Measurements from ENCODE around the gene TRMT1. TPM values are rescaled to one million over a fixed set of nuclear protein-coding genes. Genes with fewer than 3 reads are reported as not detected.

The TRMT1 gene
- total and polyA plus RNA-seq, 2 of the 8 experiments (the other 6 are each of a cell fraction or from before 2014, with no cell fraction given), result 77.4 to 99.3 TPM

GRCh38 chr19:13155472-13156359 is 39.2 kb upstream of the TRMT1 start (continued):
- TF ChIP-seq SAP30 (IDR thresholded peaks at IDR 0.05; ENCODE audit: insufficient read depth, insufficient replicate concordance, low read length) (no peak), SIX5 (IDR thresholded peaks at IDR 0.05; ENCODE audit: low read depth, low read length) (no peak), RNF2 (IDR thresholded peaks at IDR 0.05; ENCODE audit: borderline replicate concordance, low read depth, low read length, missing control alignments, poor library complexity, severe bottlenecking) (no peak), EGR1 (IDR thresholded peaks at IDR 0.05; ENCODE audit: borderline replicate concordance, low read depth, low read length) (peak; percentile 83)

Measured in H1 (cell line).